Measurements from ENCODE around the gene CNTD1.

DNA sequence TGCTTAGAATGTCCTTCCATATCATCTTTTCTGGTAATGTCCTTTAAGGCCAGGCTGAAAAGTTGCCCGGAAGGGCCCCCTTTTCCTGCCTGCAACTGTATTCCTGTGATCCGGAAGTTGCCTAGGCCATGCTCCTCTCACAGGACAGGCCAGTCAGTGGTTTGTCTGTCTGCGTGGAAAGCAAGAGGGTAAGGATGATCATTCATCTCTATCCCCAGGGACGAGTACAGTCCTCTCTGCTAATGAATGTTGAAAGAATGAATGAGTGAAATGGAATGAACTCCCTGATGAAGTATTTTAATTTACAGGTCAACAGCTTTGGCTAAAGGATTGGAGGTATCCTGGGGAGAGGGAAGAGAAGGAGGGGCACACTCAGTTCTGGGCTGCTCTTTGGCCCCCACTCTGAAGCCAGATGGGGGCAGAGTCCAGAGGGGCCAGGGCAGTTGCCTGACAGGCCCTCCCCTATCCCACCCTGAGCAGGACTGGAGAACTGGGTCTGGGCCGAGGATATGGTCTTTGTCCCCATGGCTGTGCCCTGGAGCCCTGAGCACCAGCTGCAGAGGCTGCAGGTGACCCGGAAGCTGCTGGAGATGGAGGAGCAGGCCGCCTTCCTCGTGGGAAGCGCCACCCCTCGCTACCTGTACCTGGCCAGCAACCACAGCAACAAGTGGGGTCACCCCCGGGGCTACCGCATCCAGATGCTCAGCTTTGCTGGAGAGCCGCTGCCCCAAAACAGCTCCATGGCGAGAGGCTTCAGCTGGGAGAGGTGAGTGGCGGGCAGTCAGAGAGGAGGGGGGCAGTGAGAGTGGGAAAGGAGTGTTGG is 55.5 kb downstream of the CNTD1 start:
- TF ChIP-seq, protein P1, sequence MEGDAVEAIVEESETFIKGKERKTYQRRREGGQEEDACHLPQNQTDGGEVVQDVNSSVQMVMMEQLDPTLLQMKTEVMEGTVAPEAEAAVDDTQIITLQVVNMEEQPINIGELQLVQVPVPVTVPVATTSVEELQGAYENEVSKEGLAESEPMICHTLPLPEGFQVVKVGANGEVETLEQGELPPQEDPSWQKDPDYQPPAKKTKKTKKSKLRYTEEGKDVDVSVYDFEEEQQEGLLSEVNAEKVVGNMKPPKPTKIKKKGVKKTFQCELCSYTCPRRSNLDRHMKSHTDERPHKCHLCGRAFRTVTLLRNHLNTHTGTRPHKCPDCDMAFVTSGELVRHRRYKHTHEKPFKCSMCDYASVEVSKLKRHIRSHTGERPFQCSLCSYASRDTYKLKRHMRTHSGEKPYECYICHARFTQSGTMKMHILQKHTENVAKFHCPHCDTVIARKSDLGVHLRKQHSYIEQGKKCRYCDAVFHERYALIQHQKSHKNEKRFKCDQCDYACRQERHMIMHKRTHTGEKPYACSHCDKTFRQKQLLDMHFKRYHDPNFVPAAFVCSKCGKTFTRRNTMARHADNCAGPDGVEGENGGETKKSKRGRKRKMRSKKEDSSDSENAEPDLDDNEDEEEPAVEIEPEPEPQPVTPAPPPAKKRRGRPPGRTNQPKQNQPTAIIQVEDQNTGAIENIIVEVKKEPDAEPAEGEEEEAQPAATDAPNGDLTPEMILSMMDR (IDR thresholded peaks at IDR 0.05) = no peak
- TF ChIP-seq POLR2A (IDR thresholded peaks at IDR 0.05) (no peak), EP300 (IDR thresholded peaks at IDR 0.05) (no peak)

All from tibial nerve (tissue), 4 donors.